PC-9 (cell line): Measurements from ENCODE around the gene CCDC136.

ENCODE experiments used
- CTCF ChIP-seq: fragments of 200-600 bp; sonication (generic); conservative IDR thresholded peaks from 2 replicates; pipeline ENCODE4 v1.6.1; 2017; ENCODE audit warnings: mixed run types, antibody characterized with exemption, mild to moderate bottlenecking, moderate library complexity
- EZH2 ChIP-seq: fragments of 200-600 bp; sonication (generic); IDR thresholded peaks from 2 replicates; pipeline ENCODE4 v1.8.0; 2017; ENCODE audit warnings: antibody characterized with exemption, low read depth

- TF ChIP-seq EZH2 (no peak), CTCF (no peak)
Observed at GRCh38 chr7:128838981-128839731, 47.4 kb downstream of the CCDC136 start.
